ENCODE measurements around the gene GABRG2. TPM values are rescaled to one million over a fixed set of nuclear protein-coding genes. Genes with fewer than 3 reads are reported as not detected.

The GABRG2 gene
- total and polyA plus RNA-seq, 2 donors (not counting 3 experiments of a cell fraction or from before 2014, with no cell fraction given), result not detected

DNA sequence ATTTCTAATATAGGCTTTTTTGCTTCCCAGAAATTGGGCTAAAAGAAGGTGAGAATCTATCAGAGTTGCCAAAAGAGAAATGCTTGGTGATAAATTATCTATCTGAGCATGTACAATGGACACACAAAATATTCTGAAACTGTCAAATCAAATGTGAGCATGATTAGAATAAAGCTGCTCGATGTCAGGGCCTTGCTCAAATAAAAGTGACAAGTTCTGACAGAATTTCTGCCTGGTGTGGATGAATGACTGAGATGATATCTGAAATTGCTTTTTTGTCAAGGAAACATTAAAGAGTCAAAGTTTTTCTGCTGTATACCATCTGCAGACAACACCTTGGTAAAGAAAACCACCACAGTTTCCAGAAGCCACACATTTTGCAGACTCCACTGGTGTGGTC lies 128.8 kb downstream of the GABRG2 start:
- intact Hi-C loops (cut with micrococcal nuclease) (no loop called here), dilution Hi-C loops (cut with MboI; ENCODE audit: extremely low pct_ligation_motif_present, low sequenced_read_pairs) (no loop called here)
- Histone ChIP-seq H3K9me1 (replicated peaks; ENCODE audit: control insufficient read depth, extremely low read depth, insufficient read depth, low read length) (no peaks in the 10 kb centered on the region), H3K4me2 (ENCODE audit: insufficient read depth, low read length) (no peak overlapping the region), H3K27me3 (ENCODE audit: control insufficient read depth in 2 of 2, insufficient read depth in 2 of 2, low read length in 2 of 2) (no peaks in the 10 kb centered on the region), H3K27ac (ENCODE audit: insufficient read depth, low read depth, low read length) (no peak overlapping the region), H3K36me3 (ENCODE audit: control insufficient read depth in 2 of 2, extremely low read depth in 1 of 2, insufficient read depth in 2 of 2, low read length in 2 of 2) (no peaks in the 10 kb centered on the region), H3K9ac (replicated peaks; ENCODE audit: extremely low read depth, insufficient read depth, low read length) (no peak overlapping the region), H3K79me2 (ENCODE audit: control insufficient read depth, insufficient read depth, low read length) (no peaks in the 10 kb centered on the region), H4K20me1 (replicated peaks; ENCODE audit: control insufficient read depth, extremely low read depth, insufficient read depth, low read length) (no peaks in the 10 kb centered on the region), H3K9me3 (replicated peaks; ENCODE audit: control insufficient read depth, insufficient read depth, low read length) (peaks cover 8% of the 10 kb centered on the region), H3K4me1 (ENCODE audit: control insufficient read depth, extremely low read depth, insufficient read depth, low read length) (no peaks in the 10 kb centered on the region), H3K4me3 (replicated peaks in 1 of 3; ENCODE audit: insufficient read depth in 1 of 3, low read depth in 1 of 3, low read length in 3 of 3) (no peak overlapping the region), H2AFZ (ENCODE audit: low read depth, low read length) (no peak overlapping the region)
- ChIA-PET CTCF (no interaction called here), POLR2A (no interaction called here)
- no TSS peak for BruUV-seq (replicated peaks)
- FAIRE-seq (no peak), DNase-seq (ENCODE audit: low read depth, low spot score) (no peak)
- TF ChIP-seq, protein P1, sequence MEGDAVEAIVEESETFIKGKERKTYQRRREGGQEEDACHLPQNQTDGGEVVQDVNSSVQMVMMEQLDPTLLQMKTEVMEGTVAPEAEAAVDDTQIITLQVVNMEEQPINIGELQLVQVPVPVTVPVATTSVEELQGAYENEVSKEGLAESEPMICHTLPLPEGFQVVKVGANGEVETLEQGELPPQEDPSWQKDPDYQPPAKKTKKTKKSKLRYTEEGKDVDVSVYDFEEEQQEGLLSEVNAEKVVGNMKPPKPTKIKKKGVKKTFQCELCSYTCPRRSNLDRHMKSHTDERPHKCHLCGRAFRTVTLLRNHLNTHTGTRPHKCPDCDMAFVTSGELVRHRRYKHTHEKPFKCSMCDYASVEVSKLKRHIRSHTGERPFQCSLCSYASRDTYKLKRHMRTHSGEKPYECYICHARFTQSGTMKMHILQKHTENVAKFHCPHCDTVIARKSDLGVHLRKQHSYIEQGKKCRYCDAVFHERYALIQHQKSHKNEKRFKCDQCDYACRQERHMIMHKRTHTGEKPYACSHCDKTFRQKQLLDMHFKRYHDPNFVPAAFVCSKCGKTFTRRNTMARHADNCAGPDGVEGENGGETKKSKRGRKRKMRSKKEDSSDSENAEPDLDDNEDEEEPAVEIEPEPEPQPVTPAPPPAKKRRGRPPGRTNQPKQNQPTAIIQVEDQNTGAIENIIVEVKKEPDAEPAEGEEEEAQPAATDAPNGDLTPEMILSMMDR (IDR thresholded peaks at IDR 0.05; ENCODE audit: extremely low read depth in 1 of 2, insufficient read depth in 1 of 2, low read depth in 1 of 2, low read length in 2 of 2), result no peak
- TF ChIP-seq FOS (IDR thresholded peaks at IDR 0.05; ENCODE audit: borderline replicate concordance, insufficient read depth, low read length) (no peak), EZH2 (IDR thresholded peaks at IDR 0.05; ENCODE audit: borderline replicate concordance, low read depth, low read length, severe bottlenecking) (no peak), POLR2AphosphoS5 (IDR thresholded peaks at IDR 0.05; ENCODE audit: insufficient read depth, low read depth, low read length) (no peak), JUN (IDR thresholded peaks at IDR 0.05; ENCODE audit: borderline replicate concordance, insufficient read depth, insufficient read length, low read depth) (no peak), MYC (IDR thresholded peaks at IDR 0.05; ENCODE audit: low read depth, low read length) (no peak)
